ENCODE data around the gene STK35. TPM values are rescaled to one million over a fixed set of nuclear protein-coding genes. Genes with fewer than 3 reads are reported as not detected.

The STK35 gene
- polyA plus RNA-seq, 3 donors, result 1.2 to 9.3 (median 2.0) TPM

DNA sequence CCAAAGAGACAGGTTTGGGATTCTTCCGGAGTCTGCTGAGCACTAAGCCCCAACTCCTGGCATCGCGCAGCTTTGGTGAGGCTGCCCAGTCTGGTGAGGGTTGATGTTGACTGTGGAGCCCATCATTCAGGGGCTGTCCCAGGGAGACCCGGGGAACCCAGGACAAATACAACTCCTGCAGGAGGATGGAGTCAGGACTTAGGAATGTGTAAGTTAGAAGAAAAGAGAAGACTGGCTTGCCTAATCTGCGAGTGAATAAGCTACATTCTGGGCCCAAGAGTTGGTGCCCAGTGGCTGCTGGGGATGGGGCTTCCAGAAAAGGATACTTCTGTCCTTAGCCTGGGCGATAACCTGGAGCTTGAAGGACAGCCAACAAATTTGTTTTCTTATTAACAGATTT, 47.9 kb downstream of the STK35 start:
- no peak overlapping the region for H3K4me3 ChIP-seq (replicated peaks in 1 of 3; ENCODE audit: low read depth in 2 of 3, low read length in 3 of 3)
- no peaks in the 10 kb centered on the region for H3K79me2 ChIP-seq (ENCODE audit: insufficient read depth, low read length)
- intact Hi-C loops (cut with micrococcal nuclease), result no loop called here
- no peaks in the 10 kb centered on the region for H3K9me3 Mint-ChIP-seq
- H3K27ac ChIP-seq (ENCODE audit: low read depth in 1 of 2, low read length in 2 of 2), result no peak overlapping the region
- H4K20me1 ChIP-seq (ENCODE audit: insufficient read depth, low read length), result no peaks in the 10 kb centered on the region
- H3K4me1 ChIP-seq (ENCODE audit: control insufficient read depth in 1 of 2, insufficient read depth in 2 of 2, low read length in 2 of 2), result no peaks in the 10 kb centered on the region
- peaks cover 0 to 2% (median 0%) of the 10 kb centered on the region in 3 donors for H3K27me3 Mint-ChIP-seq (ENCODE audit: low read depth in 3 of 3)
- H3K36me3 ChIP-seq (replicated peaks in 1 of 2; ENCODE audit: control insufficient read depth in 1 of 2, insufficient read depth in 2 of 2, low read length in 2 of 2), result peaks cover 21 to 50% of the 10 kb centered on the region in 2 donors
- no peaks in the 10 kb centered on the region for H3K4me1 Mint-ChIP-seq
- 100% methylated on average over 2 of the region's 6 CpGs for WGBS (ENCODE audit: insufficient coverage)
- H3K4me3 Mint-ChIP-seq, result no peak overlapping the region
- no peak overlapping the region for H2AFZ ChIP-seq (ENCODE audit: insufficient read depth, low read depth, low read length, poor library complexity, severe bottlenecking)
- H3K27ac Mint-ChIP-seq, result no peak overlapping the region
- H3K36me3 Mint-ChIP-seq, result peaks cover 34 to 40% of the 10 kb centered on the region in 2 donors
- DNase-seq, result no peak
- H3K9ac ChIP-seq (ENCODE audit: insufficient read depth, low read length, poor library complexity, severe bottlenecking), result no peak overlapping the region
- no peaks in the 10 kb centered on the region for H3K9me3 ChIP-seq (replicated peaks in 1 of 2; ENCODE audit: control insufficient read depth in 1 of 2, insufficient read depth in 1 of 2, low read length in 2 of 2)
- H3K4me2 ChIP-seq (replicated peaks; ENCODE audit: extremely low read depth, low read length, poor library complexity, severe bottlenecking), result no peak overlapping the region
- TF ChIP-seq, protein P1, sequence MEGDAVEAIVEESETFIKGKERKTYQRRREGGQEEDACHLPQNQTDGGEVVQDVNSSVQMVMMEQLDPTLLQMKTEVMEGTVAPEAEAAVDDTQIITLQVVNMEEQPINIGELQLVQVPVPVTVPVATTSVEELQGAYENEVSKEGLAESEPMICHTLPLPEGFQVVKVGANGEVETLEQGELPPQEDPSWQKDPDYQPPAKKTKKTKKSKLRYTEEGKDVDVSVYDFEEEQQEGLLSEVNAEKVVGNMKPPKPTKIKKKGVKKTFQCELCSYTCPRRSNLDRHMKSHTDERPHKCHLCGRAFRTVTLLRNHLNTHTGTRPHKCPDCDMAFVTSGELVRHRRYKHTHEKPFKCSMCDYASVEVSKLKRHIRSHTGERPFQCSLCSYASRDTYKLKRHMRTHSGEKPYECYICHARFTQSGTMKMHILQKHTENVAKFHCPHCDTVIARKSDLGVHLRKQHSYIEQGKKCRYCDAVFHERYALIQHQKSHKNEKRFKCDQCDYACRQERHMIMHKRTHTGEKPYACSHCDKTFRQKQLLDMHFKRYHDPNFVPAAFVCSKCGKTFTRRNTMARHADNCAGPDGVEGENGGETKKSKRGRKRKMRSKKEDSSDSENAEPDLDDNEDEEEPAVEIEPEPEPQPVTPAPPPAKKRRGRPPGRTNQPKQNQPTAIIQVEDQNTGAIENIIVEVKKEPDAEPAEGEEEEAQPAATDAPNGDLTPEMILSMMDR (IDR thresholded peaks at IDR 0.05), result no peak
- H3K27me3 ChIP-seq (ENCODE audit: control insufficient read depth in 2 of 2, insufficient read depth in 2 of 2, low read length in 2 of 2), result no peaks in the 10 kb centered on the region

DNA sequence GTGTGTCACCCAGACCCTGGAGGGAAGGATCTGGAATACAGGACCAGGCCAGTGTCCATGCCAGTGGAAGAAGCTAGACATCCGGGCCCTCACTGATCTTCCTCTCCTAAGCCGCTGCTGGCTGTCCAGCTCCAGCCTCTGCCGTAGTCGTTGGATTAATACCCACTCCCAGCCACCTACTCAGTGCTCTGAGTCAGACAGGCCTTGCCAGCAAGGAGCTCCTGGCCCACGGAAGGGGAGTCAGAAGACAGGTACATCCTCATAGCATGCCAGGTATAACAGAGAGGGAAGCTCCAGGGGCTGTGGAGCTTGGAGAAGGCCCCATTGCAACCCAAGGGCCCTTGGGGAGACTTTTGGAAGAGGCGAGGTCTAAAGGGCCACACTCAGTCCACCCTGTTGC, 49.0 kb downstream of the STK35 start:
- intact Hi-C loops (cut with micrococcal nuclease), result no loop called here
- Histone ChIP-seq H3K27me3 (ENCODE audit: control insufficient read depth in 2 of 2, insufficient read depth in 2 of 2, low read length in 2 of 2) (no peaks in the 10 kb centered on the region), H3K9me3 (replicated peaks in 1 of 2; ENCODE audit: control insufficient read depth in 1 of 2, insufficient read depth in 1 of 2, low read length in 2 of 2) (no peaks in the 10 kb centered on the region), H3K4me3 (replicated peaks in 1 of 3; ENCODE audit: low read depth in 2 of 3, low read length in 3 of 3) (no peak overlapping the region), H2AFZ (ENCODE audit: insufficient read depth, low read depth, low read length, poor library complexity, severe bottlenecking) (no peak overlapping the region), H3K9ac (ENCODE audit: insufficient read depth, low read length, poor library complexity, severe bottlenecking) (no peak overlapping the region), H3K4me1 (ENCODE audit: control insufficient read depth in 1 of 2, insufficient read depth in 2 of 2, low read length in 2 of 2) (no peaks in the 10 kb centered on the region), H4K20me1 (ENCODE audit: insufficient read depth, low read length) (no peaks in the 10 kb centered on the region), H3K36me3 (replicated peaks in 1 of 2; ENCODE audit: control insufficient read depth in 1 of 2, insufficient read depth in 2 of 2, low read length in 2 of 2) (peaks cover 10 to 39% of the 10 kb centered on the region in 2 donors), H3K79me2 (ENCODE audit: insufficient read depth, low read length) (no peaks in the 10 kb centered on the region), H3K4me2 (replicated peaks; ENCODE audit: extremely low read depth, low read length, poor library complexity, severe bottlenecking) (no peak overlapping the region), H3K27ac (ENCODE audit: low read depth in 1 of 2, low read length in 2 of 2) (no peak overlapping the region)
- no peak for DNase-seq
- TF ChIP-seq, protein P1 (IDR thresholded peaks at IDR 0.05), result no peak
- no peak overlapping the region for H3K4me3 Mint-ChIP-seq
- H3K36me3 Mint-ChIP-seq, result peaks cover 22 to 29% of the 10 kb centered on the region in 2 donors
- no peaks in the 10 kb centered on the region for H3K27me3 Mint-ChIP-seq (ENCODE audit: low read depth in 3 of 3)
- no peaks in the 10 kb centered on the region for H3K9me3 Mint-ChIP-seq
- 100% methylated on average over 6 of the region's 6 CpGs for WGBS (ENCODE audit: insufficient coverage)
- H3K27ac Mint-ChIP-seq, result no peak overlapping the region
- no peaks in the 10 kb centered on the region for H3K4me1 Mint-ChIP-seq
